ENCODE data around the gene TNFRSF25.
"Not testable (repeated sequence)": the region's sequence is repeated elsewhere in the genome, so short reads cannot be mapped to it uniquely, and the experiment has no call there.

Gene TNFRSF25

DNA sequence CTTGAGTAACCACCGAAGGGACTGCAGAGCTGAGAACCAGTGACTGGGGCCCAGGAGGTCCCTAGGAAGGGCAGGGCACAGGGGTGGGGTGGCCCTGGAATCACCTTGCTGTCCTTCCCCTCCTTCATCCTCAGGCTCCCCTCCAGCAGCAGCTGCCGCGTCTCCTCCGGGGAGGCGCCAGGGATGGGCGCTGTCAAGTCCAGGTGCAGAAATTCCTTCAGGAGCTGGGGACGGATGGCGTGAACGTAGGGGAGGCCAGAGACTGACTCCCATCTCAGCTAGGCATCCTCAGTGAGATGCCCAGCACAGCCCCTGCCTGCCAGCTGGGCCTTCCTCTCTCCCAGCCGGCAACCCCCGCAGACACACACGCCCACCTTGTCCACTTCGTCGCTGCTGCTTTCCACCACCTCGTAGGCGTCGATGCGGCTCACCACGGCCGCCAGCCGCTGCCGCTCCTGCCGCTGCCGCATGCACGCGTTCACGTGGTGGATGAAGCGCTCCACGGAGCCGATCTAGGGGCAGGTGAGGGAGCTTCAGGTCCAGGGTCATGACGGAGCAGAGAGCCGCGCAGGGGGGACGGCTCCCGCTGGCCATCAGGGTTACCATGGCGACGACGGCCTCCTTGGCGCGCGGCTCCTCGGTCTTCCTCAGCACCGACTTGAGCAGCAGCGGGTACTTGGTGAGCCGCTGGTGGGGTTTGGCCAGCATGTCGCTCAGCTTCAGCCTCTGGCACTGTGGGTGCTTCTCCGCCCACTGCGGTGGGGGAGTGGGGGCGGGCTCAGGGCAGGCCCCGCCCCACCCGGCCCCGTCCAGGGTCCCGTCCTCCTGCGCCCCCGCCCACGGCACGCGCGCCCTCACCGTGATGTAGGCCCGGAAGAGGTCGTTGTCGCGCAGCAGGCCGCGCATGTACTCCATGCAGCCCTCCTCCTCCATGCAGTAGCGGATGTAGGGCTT lies 4.4 kb upstream of the TNFRSF25 start:
- no peak for DNase-seq (ENCODE audit: low read depth in 2 of 2, low spot score in 1 of 2)

DNA sequence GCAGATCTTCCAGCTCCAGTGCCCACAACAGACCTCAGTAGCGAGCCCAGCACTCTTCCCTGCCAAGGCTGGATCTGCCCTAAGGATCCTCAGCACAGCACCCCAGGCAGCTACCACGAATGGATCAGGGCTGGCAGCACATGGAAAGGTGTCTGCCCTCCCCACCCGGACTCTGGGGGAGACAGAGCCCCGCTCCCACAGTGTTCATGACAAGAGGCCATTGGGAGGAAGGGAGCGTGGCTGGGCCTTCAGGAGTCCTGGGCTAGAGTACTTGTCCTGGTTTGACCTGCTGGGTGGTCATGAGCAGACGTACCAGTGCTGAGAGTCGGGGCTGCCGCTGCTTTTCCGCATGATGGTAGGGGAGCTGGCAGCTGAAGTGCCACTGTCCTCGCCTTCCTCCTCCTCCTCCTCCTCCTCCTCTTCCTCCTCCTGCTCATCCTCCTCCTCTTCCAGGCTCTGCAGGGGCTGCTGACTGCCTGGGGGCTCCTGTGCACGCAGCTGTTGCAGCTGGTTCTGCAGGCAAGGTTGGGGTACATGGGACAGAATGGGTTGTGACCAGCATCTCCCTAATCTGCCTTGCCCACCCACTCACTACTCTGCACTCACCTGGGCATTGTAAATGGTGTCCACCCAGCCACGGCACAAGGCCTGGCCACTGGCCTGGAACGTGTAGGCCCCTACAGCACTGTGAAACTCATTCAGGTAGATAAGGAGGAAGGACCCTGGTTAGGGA lies 2.9 kb upstream of the TNFRSF25 start:
- DNase-seq (ENCODE audit: low read depth in 2 of 2, low spot score in 1 of 2), result no peak

DNA sequence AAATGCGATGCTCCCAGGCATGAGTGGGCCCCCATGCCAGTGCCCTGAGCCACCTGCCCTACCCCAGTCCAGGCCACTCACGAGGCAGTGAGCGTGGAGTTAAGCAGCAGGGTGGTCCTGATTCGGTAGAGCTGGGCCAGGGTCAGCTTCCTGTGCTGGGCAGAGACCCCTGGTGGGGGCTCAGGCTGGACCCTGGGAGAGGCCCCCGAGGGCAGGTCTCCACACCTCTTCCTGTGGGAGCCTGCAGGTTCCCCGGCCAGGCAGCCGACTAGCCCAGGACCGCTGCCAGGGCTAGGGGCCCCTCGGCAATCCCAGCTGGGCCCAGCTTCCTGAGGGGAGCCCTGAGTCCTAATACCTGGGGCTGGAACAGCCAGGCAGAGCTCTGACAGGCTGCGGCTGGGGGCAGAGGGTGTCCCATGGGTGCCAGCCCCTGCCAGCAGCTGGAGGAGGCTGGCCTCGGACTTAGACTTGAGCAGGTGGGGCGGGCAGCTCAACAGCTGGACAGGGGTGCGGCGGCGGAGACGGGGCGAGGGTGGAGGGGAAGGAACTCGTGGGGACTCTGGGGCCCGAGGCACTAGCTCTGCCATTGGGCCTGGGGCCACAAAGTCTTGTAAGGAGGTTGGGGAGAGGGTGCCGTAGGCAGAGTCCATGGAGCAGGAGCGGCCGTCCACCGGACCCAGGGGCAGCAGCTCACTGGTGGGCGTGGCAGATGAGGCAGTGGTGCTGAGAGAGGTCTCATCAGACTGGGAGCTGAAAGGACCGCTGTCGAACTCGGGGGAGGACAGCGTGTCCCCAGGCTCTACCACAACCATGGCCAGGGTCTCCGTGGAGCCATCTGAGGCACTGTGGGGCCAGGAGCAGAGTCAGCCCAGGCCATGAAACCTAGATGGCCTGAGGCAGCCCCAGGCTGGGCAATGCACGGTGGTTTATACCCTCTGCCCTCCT lies 2.0 kb upstream of the TNFRSF25 start:
- no peak for DNase-seq (ENCODE audit: low read depth in 2 of 2, low spot score in 1 of 2)

DNA sequence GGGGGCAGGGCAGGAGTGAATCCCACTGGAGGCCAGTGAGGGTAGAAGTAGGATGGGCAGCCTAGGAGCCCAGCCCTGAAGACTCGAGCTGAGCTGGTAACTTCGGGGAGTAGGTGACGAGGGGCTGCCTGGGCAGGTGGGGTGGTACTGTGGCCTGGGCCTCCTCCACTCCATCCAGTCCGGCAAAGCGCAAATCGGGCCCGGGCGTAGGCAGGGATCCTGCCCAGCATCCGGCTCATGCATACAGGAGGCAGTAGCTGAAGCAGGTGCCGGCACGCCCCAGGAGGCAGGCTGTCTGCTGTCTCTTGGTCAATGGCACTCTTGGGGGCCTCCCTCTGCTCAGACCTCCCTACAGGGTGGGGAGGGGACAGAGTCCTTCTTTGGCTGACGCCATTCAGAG lies 1.3 kb upstream of the TNFRSF25 start:
- no peak for DNase-seq (ENCODE audit: low read depth in 2 of 2, low spot score in 1 of 2)

DNA sequence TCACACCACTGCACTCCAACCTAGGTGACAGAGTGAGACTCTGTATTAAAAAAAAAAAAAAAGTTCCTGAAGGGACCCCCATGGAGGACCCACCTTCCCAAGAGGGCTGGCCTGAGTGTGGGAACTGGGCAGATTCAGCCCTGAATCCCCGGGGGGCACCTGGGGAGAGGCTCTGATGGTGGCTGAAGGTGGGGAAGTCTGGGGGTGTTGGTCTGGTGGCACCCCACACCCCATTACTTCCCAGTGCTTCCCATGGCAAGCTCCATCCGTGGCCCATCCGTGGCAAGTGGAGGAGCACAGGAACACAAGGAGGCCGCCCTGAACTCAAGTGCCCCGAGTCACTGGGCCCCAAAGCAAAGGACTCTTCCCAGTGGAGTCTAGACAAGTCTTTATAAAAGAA lies 778 bp upstream of the TNFRSF25 start:
- DNase-seq (ENCODE audit: low read depth in 2 of 2, low spot score in 1 of 2), result no peak

DNA sequence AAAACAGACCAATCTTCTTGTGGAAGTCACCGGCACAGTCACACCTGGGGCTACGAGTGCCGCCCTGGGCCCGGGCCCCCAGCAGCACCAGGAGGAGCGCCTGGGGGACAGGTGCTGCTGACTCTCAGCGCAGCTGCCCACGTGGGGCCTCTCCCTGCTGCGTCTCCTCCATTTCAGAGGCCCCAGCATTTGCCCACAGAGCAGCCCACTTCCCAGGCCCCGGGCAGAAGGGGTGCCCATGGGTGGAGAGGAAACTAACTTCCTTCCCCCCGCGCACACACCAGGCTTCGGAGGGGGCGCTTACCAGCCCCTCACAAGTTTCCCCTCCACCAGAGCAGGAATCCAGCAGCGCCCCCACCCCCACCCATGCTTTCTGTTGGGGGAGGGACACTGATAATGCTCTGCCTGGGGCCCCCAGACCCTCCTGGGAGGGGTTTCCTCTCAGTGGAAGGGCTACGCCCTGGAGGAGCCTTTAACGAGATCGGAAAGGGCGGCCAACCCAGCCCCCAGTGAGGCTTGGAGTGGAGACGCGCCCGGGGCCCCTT lies 440 bp downstream of the TNFRSF25 start:
- DNase-seq (ENCODE audit: low read depth in 2 of 2, low spot score in 1 of 2), result no peak

DNA sequence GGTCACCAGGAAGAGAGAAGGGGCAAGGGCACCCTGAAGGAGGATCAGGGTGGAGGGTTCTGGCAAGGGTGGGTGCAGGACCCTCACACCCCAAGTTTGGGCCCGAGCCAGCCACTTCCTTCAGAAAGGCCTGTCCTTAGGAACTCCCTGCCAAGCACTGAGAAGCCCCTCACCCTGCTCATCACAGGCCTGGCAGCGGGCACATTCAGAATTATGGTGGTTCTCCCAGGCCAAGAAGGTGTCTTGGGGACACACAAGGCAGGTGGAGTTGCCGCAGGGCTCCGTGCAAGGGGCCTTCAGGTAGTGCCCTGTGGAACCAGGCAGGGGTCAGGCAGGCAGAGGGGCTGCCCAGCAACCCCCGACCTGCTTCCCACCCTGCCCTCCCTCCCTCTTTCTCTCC lies 1.1 kb downstream of the TNFRSF25 start:
- DNase-seq (ENCODE audit: low read depth in 2 of 2, low spot score in 1 of 2), result no peak

DNA sequence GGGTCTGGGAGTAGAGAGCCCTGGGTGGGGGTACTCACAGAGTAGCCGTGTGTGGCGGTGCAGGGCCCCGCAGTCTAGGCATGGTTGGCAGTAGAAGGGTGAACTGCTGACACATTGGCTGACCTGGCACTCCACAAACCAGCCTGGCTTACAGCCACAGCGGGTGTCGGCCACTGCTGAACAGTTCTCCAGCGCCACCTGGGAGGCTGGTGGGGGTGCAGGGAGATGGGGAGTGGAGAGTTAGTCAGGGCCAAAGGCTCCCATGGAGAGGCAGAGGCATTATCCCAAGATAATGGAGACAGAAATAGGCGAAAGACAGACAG lies 1.5 kb downstream of the TNFRSF25 start:
- no peak for DNase-seq (ENCODE audit: low read depth in 2 of 2, low spot score in 1 of 2)

DNA sequence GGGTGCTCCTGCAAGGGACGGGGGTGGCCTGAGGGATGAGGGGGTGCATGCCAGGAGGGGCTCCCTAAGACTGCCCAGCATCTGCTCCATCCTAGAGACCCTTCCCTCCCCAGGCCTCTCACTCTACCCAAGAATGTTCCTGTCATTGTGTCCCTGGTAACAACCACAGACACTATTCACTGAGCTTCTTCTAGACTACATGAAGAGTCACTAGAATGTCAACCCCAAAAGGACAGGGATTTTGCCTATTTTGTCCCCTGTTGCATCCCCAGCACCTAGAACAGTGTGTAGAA lies 2.9 kb downstream of the TNFRSF25 start:
- no peak for DNase-seq (ENCODE audit: low read depth in 2 of 2, low spot score in 1 of 2)

DNA sequence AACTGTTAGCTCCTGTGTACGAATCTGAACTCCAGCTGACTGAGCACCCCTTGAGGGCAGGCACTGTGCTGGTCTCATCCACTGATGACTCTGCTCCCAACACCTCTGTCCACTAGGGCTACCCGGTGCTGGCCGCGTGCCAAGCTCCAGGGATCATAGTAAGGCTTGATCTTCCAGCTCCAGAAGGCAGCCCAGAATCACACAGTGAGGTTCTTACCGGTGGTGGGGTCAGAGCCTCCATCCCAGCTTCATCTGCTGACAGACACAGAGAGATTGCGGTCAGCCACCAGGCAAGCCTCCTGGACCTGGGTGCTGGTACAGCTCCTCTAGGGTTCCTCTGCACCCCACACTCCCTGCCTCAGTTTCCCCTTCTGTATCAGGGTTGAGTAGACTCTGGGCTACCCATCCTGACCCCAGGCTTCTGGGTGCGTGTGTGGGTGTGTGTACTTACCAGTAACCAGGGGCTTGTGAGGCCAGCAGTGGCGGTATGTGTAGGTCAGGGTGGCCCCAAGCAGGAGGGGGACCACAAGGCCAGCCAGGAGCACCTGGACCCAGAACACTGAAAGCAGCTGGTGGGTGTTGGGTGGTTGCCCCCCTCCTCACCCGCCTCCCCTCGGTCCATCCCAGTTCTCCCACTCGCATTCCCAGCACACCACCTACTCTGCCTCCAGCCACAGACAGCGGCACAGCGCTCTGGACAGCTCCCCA lies 3.4 kb downstream of the TNFRSF25 start:
- no peak for DNase-seq (ENCODE audit: low read depth in 2 of 2, low spot score in 1 of 2)

DNA sequence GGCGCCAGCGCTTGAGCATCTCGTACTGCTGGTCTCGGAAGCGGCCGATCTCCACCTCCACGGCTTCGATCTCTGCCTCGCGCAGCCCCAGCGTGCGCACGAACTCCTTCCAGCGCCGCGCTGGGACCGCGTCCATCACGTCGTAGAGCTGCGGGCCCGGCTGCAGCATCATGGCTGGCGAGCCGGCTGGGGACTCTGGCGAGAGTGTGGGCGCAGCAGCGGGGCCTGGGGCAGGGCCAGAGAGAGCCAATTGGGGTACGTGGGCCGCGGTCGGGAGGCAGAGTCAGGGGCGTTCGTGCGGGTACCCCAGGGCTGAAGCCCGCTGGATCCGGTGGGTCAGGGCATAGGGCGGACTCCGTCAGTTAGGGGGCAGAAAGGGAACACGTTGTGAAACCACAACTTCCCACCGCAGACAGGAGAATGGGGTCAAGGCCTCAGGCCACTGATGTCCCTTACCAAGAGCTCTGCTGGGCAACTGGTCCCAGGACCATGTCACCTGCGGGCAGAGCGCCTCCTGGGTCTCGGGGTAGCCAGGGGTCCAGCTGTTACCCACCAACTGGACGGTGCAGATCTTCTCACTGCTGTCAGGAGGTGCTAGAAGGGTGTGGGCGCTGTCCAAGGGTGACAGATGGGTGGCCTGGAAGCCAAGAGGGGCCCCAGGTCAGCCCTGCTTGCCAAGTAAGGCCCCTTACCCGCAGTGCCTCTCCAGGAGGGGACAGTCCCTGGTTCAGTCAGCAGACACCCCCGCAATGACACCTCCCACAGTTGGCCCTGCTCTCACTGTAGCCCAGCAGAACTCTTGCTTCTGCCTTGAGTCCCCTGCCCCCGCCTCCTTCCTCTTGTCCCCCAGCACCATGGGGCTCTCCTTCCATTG lies 4.2 kb downstream of the TNFRSF25 start:
- DNase-seq (ENCODE audit: low read depth in 2 of 2, low spot score in 1 of 2), result no peak

DNA sequence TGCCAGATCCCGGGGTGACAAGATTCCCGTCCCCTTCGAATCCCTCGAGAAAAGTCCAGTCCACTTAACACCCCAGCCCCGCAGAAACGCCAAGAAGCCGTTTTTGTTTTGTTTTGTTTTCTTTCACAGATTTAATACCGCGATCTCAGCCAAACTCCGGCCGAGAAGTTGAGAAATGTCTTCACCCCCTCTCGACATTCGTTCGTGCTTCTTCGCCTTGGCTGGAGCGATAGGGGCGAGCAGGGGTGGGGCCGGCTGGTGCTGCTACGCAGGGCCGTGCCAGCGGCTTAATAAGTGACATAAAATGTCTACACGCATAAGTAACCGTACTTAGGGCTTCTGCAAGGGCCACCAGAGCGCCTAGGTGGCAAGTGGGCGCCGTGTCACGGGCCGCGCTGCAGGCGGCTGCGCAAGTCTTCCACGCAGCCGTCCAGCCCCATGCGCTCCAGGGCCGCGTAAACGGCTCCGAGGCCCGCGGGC lies 4.9 kb downstream of the TNFRSF25 start:
- no peak for DNase-seq (ENCODE audit: low read depth in 2 of 2, low spot score in 1 of 2)

DNA sequence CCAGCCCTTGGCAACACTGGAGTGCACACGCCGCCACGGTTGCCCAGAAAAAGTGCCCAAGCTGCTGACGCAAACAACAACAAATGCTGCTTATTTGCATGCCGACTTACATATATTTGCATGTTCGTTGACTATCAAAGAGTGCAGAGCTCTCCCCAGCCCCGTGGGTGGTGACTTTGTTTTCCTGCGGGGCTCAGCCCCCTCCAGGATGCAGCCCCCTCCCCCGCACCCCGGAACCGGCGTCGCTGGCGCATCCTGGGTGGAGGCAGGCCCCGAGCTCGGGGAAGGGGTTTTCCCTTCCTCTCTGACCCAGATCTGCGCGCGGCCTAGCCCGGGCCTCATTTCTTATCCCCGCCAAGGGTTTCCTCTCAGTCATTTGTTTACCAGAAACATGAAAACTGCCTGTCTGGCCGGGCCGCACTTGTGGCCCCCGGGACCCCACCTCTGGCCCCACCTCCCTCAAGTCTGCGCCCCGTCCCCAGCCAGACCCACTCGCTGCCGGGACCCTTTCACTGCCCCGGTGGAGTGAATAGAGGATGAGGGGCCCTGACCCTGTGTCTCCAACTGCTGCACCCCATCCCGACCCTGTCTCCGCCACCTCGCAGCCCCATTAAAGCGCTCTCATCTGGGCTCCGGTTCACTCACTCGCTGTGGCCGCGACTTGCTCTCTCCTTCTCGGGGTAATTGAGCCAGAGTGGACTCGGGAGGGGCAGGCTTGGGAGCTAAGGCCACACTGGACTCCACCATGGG lies 5.5 kb downstream of the TNFRSF25 start:
- DNase-seq (ENCODE audit: low read depth in 2 of 2, low spot score in 1 of 2), result peak; percentile 50 to 75

DNA sequence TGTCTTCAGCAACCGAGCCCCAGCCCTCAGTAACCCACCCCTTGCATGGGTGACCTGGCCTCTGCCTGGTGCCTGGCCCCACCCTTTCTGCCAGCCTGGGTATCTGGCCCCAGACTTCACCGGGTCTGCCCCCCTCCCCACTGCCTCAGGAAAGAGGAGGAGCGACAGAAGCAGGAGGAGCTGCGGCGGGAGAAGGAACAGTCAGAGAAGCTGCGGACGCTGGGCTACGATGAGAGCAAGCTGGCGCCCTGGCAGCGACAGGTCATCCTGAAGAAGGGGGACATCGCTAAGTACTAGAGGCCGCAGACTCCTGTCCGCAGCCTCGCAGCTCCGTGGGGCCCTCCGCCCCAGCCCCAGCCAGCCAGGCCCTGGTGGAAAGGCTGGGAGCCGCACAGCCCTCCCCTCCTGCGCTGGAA lies 6.1 kb downstream of the TNFRSF25 start:
- no peak for DNase-seq (ENCODE audit: low read depth in 2 of 2, low spot score in 1 of 2)

DNA sequence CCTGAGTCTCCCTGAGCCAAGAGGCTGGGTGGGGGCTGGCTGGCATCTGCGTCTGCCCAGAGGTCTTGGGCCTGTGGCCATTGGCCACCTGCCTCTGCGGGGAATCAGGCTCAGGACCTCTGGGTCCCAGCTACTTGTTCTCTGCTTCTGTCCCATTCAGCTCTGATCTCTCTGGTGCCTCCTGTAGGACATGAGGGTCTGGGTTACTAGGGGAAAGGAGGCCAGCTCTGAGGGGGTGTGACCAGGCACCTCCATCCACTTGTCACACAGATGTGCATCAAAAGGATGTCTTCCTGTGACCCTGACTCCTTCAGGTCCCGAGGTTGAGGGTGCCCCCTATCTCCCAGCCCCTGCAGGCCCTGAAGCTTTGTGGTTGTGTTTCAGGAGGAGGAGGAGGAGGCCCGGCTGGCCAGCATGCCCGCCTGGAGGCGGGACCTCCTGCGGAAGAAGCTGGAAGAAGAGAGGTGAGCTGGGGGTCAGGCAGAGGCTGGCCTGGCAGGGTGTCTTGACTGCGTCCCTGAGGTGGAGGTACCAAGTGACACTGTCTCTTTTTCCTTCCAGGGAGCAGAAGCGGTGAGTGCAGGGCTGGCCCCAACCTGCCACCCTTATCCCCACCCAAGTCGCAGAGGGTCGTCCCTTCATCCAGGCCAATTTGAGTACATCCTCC lies 9.0 kb downstream of the TNFRSF25 start:
- DNase-seq (ENCODE audit: low read depth in 2 of 2, low spot score in 1 of 2), result no peak

DNA sequence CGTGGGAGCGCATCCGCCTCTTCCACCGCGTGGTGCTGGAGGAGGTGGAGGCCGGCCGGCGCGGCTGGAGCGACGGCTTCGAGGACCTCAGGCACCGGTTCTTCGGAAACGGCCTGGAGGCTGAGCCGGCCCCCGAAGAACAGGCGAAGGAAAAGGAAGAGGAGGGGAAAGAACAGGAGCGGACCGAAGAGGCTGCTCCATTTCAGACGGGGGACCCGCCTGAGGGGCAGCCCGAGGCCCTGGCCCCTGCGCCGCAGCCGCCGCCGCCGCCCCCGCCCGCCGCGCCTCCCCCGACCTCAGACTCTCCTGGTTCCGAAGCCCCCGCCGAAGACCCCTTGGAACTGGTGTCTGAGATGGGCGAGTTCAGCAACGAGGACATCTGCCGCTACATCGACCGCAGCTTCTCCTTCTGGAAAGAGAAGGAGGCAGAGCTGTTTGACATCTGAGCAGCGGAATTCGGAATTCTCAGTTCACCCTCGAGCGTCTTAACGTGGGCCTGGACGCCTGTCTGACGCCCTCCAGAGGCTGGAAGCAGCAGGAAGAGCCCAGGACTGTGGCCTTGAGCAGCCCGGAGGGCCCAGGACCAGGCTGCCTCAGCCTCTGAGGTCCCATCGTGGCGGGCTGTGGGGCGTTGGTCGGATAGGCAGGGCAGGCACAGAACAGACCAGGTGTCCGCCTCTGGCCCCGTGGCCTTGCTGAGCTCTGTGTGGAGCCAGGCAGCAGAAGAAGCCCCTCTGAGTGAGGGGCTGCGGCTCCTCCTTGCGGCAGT lies 10.0 kb downstream of the TNFRSF25 start:
- not testable (repeated sequence) for DNase-seq (ENCODE audit: low read depth in 2 of 2, low spot score in 1 of 2)

Data from stimulated activated CD8-positive, alpha-beta memory T cell treated with anti-CD3 and anti-CD28 coated beads, Interleukin-4, amount 100 ng/mL, for 1 hour (primary cell).